H9 (cell line): ENCODE data around the gene LARP4B. TPM values are rescaled to one million over a fixed set of nuclear protein-coding genes. Genes with fewer than 3 reads are reported as not detected.

Experiments
- DNase-seq: peaks from one replicate; pipeline ENCODE4 v3.0.0-alpha.2; 2017
- H2AFZ ChIP-seq: one replicate; pipeline ENCODE4 v1.6.1; 2013; ENCODE audit warnings: mild to moderate bottlenecking, low read length, control low read depth, moderate library complexity
- H2AK5ac ChIP-seq: 2 replicates; pipeline ENCODE4 v1.6.1; 2013; ENCODE audit warnings: low read length, control low read depth, mixed read lengths; ENCODE audit not compliant: insufficient read length
- H2BK120ac ChIP-seq: one replicate; pipeline ENCODE4 v1.6.1; 2013; ENCODE audit warnings: low read depth, mild to moderate bottlenecking, low read length, control low read depth, inconsistent platforms; ENCODE audit not compliant: poor library complexity, severe bottlenecking
- H2BK12ac ChIP-seq: 2 replicates; pipeline ENCODE4 v1.6.1; 2013; ENCODE audit warnings: low read length, control low read depth, mixed read lengths, low read depth; ENCODE audit not compliant: insufficient read length
- H2BK15ac ChIP-seq: 2 replicates; pipeline ENCODE4 v1.6.1; 2013; ENCODE audit warnings: low read depth, low read length, control low read depth
- H2BK20ac ChIP-seq: one replicate; pipeline ENCODE4 v1.6.1; 2013; ENCODE audit warnings: low read depth, mild to moderate bottlenecking, low read length, control low read depth, inconsistent platforms; ENCODE audit not compliant: poor library complexity, severe bottlenecking
- H2BK5ac ChIP-seq: 2 replicates; pipeline ENCODE4 v1.6.1; 2013; ENCODE audit warnings: low read length, control low read depth, mixed read lengths; ENCODE audit not compliant: insufficient read length
- H3K14ac ChIP-seq: 2 replicates; pipeline ENCODE4 v1.6.1; 2013; ENCODE audit warnings: low read length, control low read depth; ENCODE audit not compliant: insufficient read depth
- H3K18ac ChIP-seq: 2 replicates; pipeline ENCODE4 v1.6.1; 2013; ENCODE audit warnings: low read depth, mild to moderate bottlenecking, mixed read lengths, low read length, control low read depth; ENCODE audit not compliant: insufficient read length
- H3K23ac ChIP-seq: 2 replicates; pipeline ENCODE4 v1.6.1; 2013; ENCODE audit warnings: low read length, control low read depth, mixed read lengths, low read depth; ENCODE audit not compliant: insufficient read length
- H3K23me2 ChIP-seq: 2 replicates; pipeline ENCODE4 v1.6.1; 2013; ENCODE audit warnings: low read depth, mild to moderate bottlenecking, mixed read lengths, low read length, control low read depth; ENCODE audit not compliant: insufficient read length, poor library complexity, severe bottlenecking
- H3K27ac ChIP-seq: 2 replicates; pipeline ENCODE4 v1.5.1; 2013; ENCODE audit warnings: low read length, control low read depth, mixed read lengths, low read depth; ENCODE audit not compliant: insufficient read length
- H3K27me3 ChIP-seq: 2 replicates; pipeline ENCODE4 v1.6.1; 2013; ENCODE audit warnings: low read length, control low read depth, inconsistent platforms; ENCODE audit not compliant: insufficient read depth
- H3K4ac ChIP-seq: 2 replicates; pipeline ENCODE4 v1.6.1; 2013; ENCODE audit warnings: low read depth, mild to moderate bottlenecking, control low read depth, inconsistent platforms, low read length, moderate library complexity
- H3K4me1 ChIP-seq: 2 replicates; pipeline ENCODE4 v1.6.1; 2013; ENCODE audit warnings: low read length, control low read depth, inconsistent platforms; ENCODE audit not compliant: insufficient read depth
- H3K4me2 ChIP-seq: 2 replicates; pipeline ENCODE4 v1.6.1; 2013; ENCODE audit warnings: low read length, control low read depth, mixed read lengths; ENCODE audit not compliant: insufficient read length, insufficient read depth
- H3K56ac ChIP-seq: 2 replicates; pipeline ENCODE4 v1.6.1; 2013; ENCODE audit warnings: low read depth, mild to moderate bottlenecking, mixed read lengths, low read length, control low read depth; ENCODE audit not compliant: insufficient read length
- H3K79me1 ChIP-seq: 2 replicates; pipeline ENCODE4 v1.6.1; 2013; ENCODE audit warnings: low read depth, mild to moderate bottlenecking, moderate library complexity, low read length, control low read depth, inconsistent platforms; ENCODE audit not compliant: insufficient read depth, poor library complexity, severe bottlenecking
- H3K79me2 ChIP-seq: 2 replicates; pipeline ENCODE4 v1.6.1; 2013; ENCODE audit warnings: low read length, control low read depth, inconsistent platforms; ENCODE audit not compliant: insufficient read depth
- H3K9ac ChIP-seq: 2 replicates; pipeline ENCODE4 v1.6.1; 2013; ENCODE audit warnings: low read length, control low read depth, mixed read lengths; ENCODE audit not compliant: insufficient read length; ENCODE audit errors: extremely low read depth
- H3K9me3 ChIP-seq: one replicate; pipeline ENCODE4 v1.6.1; 2013; ENCODE audit warnings: low read depth, low read length, inconsistent platforms; ENCODE audit not compliant: control insufficient read depth
- H3T11ph ChIP-seq: one replicate; pipeline ENCODE4 v1.6.1; 2013; ENCODE audit warnings: mild to moderate bottlenecking, low read length, control low read depth, inconsistent platforms
- H4K20me1 ChIP-seq: one replicate; pipeline ENCODE4 v1.6.1; 2013; ENCODE audit not compliant: control insufficient read depth, insufficient read length, insufficient read depth
- H4K5ac ChIP-seq: 2 replicates; pipeline ENCODE4 v1.6.1; 2013; ENCODE audit warnings: low read depth, mild to moderate bottlenecking, mixed read lengths, low read length, control low read depth; ENCODE audit not compliant: insufficient read length
- H4K8ac ChIP-seq: replicated peaks from 2 replicates; pipeline ENCODE4 v1.6.1; 2013; ENCODE audit warnings: low read length, control low read depth, mixed read lengths, low read depth; ENCODE audit not compliant: insufficient read length
- H4K91ac ChIP-seq: 2 replicates; pipeline ENCODE4 v1.6.1; 2013; ENCODE audit warnings: low read depth, mild to moderate bottlenecking, moderate library complexity, mixed read lengths, low read length, control low read depth; ENCODE audit not compliant: insufficient read length
- H3K27ac Mint-ChIP-seq, 3 experiments: 2 replicates in 2 of 3; 3 replicates in 1 of 3; pipeline ENCODE4 v1.8.0; 2020 to 2021; ENCODE audit warnings: mixed read lengths in 3 of 3, mild to moderate bottlenecking in 1 of 3, moderate library complexity in 1 of 3
- H3K27me3 Mint-ChIP-seq: 2 replicates; pipeline ENCODE4 v1.8.0; 2021; ENCODE audit warnings: low read depth, mild to moderate bottlenecking, moderate library complexity, mixed read lengths
- H3K36me3 Mint-ChIP-seq, 3 experiments: 2 replicates in 2 of 3; 3 replicates in 1 of 3; pipeline ENCODE4 v1.8.0; 2020 to 2021; ENCODE audit warnings: low read depth in 3 of 3, mixed read lengths in 3 of 3; ENCODE audit not compliant: insufficient read depth in 1 of 3
- H3K4me1 Mint-ChIP-seq, 2 experiments: 2 replicates each; pipeline ENCODE4 v1.8.0; 2020; ENCODE audit warnings: mixed read lengths in 2 of 2
- H3K4me3 Mint-ChIP-seq, 2 experiments: 2 replicates in 1 of 2; 3 replicates in 1 of 2; pipeline ENCODE4 v1.8.0; 2020 to 2021; ENCODE audit warnings: mild to moderate bottlenecking in 2 of 2, mixed read lengths in 2 of 2, moderate library complexity in 1 of 2
- H3K9me3 Mint-ChIP-seq, 2 experiments: 2 replicates in 1 of 2; 3 replicates in 1 of 2; pipeline ENCODE4 v1.8.0; 2020; ENCODE audit warnings: mild to moderate bottlenecking in 2 of 2, mixed read lengths in 2 of 2, moderate library complexity in 1 of 2
- WGBS: extraction: QIAGEN DNeasy Blood & Tissue Kit; methylation state at CpG from one replicate; pipeline ENCODE4 v1.1.7; 2013; ENCODE audit warnings: missing lambda C conversion rate, low lambda C conversion rate, mixed read lengths; ENCODE audit not compliant: insufficient read length; ENCODE audit errors: extremely low coverage; 5-methylcytosine and 5-hydroxymethylcytosine counted together
- total RNA-seq: library from RNA; stranded (reverse); gene quantifications from 2 replicates; pipeline ENCODE4 v1.2.1, GENCODE V29; 2021
- TF ChIP-seq, protein P1 (sequence below): fragments of 200-600 bp; sonication (generic); conservative IDR thresholded peaks from 3 replicates; pipeline ENCODE4 v1.8.0; 2021; ENCODE audit warnings: antibody characterized with exemption, mild to moderate bottlenecking

LARP4B gene
- total RNA-seq, 1 experiment from 2014 or later: 88.9 TPM

DNA sequence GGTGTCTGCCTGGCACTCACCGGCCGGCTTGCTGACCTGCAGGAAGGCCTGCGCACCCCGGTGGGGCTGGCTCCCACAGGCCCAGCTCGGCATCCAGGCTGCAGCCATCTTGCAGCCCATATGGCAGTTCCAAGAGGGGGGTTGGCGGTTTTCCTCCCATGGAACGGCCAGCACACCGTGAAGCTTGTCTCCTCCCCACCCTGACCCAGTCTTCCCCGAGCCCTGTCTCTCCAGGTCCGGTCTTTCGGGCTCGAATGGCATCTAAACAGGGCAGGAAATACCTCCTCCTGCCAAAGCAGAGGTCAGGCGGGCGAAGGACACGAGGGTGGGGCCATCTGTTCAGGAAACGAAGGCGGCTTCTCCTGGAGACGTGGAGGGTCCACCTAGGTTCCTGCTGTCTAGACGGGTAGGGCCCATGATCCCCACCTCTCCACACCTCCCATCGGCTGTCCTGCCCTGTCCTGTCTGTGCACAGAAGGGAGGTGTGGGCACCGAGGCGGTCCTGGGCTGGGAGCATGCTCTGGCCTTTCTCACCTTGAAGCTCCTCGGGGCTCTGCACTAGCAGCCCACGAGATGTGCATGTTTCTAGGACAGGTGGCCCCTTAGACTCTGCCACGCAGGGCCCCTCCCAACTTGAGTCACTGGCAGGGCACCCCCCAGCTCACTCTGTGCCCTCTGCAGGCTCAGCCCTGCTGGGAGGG is 128.3 kb downstream of the LARP4B start:
- Histone ChIP-seq H2AK5ac (no peak overlapping the region), H2AFZ (no peak overlapping the region), H3K9ac (no peak overlapping the region), H3K27me3 (no peaks in the 10 kb centered on the region), H4K8ac (no peak overlapping the region), H3K9me3 (no peaks in the 10 kb centered on the region), H3K23me2 (no peaks in the 10 kb centered on the region), H3K79me1 (no peaks in the 10 kb centered on the region), H4K20me1 (no peaks in the 10 kb centered on the region), H3K4me2 (no peak overlapping the region), H3K56ac (no peak overlapping the region), H4K91ac (no peak overlapping the region), H3K4me1 (no peaks in the 10 kb centered on the region), H2BK5ac (no peak overlapping the region), H3T11ph (no peak overlapping the region), H3K18ac (no peak overlapping the region), H2BK20ac (no peak overlapping the region), H2BK120ac (no peak overlapping the region), H2BK12ac (no peak overlapping the region), H3K79me2 (no peaks in the 10 kb centered on the region), H3K23ac (no peak overlapping the region), H3K27ac (no peak overlapping the region), H3K4ac (no peak overlapping the region), H4K5ac (no peak overlapping the region), H2BK15ac (no peak overlapping the region), H3K14ac (no peak overlapping the region; the same call in 1 of the 2 replicates)
- Mint-ChIP-seq H3K4me1 (peaks cover 2 to 8% of the 10 kb centered on the region in 2 experiments; a peak in 2 of 4 replicates), H3K27ac (no peak overlapping the region), H3K36me3 (peaks cover 20 to 35% (median 33%) of the 10 kb centered on the region in 3 experiments), H3K9me3 (peaks cover 14 to 15% of the 10 kb centered on the region in 2 experiments), H3K27me3 (peaks cover 5% of the 10 kb centered on the region), H3K4me3 (no peak overlapping the region)
- DNase-seq: peak; percentile 31
- WGBS: no CpG with 5 or more reads among the region's 25 CpGs
- TF ChIP-seq, protein P1, sequence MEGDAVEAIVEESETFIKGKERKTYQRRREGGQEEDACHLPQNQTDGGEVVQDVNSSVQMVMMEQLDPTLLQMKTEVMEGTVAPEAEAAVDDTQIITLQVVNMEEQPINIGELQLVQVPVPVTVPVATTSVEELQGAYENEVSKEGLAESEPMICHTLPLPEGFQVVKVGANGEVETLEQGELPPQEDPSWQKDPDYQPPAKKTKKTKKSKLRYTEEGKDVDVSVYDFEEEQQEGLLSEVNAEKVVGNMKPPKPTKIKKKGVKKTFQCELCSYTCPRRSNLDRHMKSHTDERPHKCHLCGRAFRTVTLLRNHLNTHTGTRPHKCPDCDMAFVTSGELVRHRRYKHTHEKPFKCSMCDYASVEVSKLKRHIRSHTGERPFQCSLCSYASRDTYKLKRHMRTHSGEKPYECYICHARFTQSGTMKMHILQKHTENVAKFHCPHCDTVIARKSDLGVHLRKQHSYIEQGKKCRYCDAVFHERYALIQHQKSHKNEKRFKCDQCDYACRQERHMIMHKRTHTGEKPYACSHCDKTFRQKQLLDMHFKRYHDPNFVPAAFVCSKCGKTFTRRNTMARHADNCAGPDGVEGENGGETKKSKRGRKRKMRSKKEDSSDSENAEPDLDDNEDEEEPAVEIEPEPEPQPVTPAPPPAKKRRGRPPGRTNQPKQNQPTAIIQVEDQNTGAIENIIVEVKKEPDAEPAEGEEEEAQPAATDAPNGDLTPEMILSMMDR: no peak
